Upper lobe of left lung (tissue), 4 donors: ENCODE measurements around the gene GALNT13.

ENCODE experiments used
- EP300 ChIP-seq, 4 donors: sonication (generic); formaldehyde crosslinking; IDR thresholded peaks; one replicate each; pipeline ENCODE4 v1.5.1; 2017; ENCODE audit warnings: antibody characterized with exemption in 4 of 4, control low read depth in 2 of 4
- POLR2A ChIP-seq, 4 donors: fragments of 450-650 bp; IDR thresholded peaks; one replicate each; pipeline ENCODE4 v1.5.1; 2016 to 2017; ENCODE audit warnings: antibody characterized with exemption in 4 of 4, mild to moderate bottlenecking in 2 of 4
- POLR2AphosphoS5 ChIP-seq, 2 donors: sonication (generic); formaldehyde crosslinking; IDR thresholded peaks; one replicate each; pipeline ENCODE4 v1.5.1; 2017; ENCODE audit warnings: antibody characterized with exemption in 2 of 2
- TF ChIP-seq, protein P1 (sequence below), 6 experiments: fragments of 450-650 bp in 4 of 6; fragments of 200-600 bp in 2 of 6; sonication (generic) in 2 of 6; IDR thresholded peaks; one replicate each; pipeline ENCODE4 v1.5.1; 2016 to 2019; ENCODE audit warnings: antibody characterized with exemption in 6 of 6

DNA sequence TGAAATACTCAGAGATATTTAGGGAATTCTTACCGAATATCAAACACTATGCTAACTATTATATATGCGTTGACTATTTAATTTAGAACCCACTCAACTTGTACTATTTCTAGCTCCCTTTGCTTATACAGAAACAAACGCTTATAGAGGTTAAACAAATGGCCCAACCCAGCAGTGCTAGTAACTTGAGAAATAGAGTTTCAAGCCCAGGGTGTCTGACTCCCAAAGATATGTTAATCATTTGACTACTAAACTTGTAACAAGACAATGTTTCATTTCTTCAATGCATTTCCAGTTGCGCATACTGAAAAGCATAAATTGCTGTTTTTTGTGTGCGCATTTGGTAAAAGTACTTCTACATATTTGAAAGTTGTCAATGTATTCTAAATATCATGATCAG lies 310.3 kb downstream of the GALNT13 start:
- TF ChIP-seq POLR2A (IDR thresholded peaks at IDR 0.05) (no peak), POLR2AphosphoS5 (IDR thresholded peaks at IDR 0.05) (no peak), EP300 (IDR thresholded peaks at IDR 0.05) (no peak)
- TF ChIP-seq, protein P1, sequence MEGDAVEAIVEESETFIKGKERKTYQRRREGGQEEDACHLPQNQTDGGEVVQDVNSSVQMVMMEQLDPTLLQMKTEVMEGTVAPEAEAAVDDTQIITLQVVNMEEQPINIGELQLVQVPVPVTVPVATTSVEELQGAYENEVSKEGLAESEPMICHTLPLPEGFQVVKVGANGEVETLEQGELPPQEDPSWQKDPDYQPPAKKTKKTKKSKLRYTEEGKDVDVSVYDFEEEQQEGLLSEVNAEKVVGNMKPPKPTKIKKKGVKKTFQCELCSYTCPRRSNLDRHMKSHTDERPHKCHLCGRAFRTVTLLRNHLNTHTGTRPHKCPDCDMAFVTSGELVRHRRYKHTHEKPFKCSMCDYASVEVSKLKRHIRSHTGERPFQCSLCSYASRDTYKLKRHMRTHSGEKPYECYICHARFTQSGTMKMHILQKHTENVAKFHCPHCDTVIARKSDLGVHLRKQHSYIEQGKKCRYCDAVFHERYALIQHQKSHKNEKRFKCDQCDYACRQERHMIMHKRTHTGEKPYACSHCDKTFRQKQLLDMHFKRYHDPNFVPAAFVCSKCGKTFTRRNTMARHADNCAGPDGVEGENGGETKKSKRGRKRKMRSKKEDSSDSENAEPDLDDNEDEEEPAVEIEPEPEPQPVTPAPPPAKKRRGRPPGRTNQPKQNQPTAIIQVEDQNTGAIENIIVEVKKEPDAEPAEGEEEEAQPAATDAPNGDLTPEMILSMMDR (IDR thresholded peaks at IDR 0.05): no peak
